Spleen (tissue), 11 donors: ENCODE results near the gene ARIH2. TPM values are rescaled to one million over a fixed set of nuclear protein-coding genes. Genes with fewer than 3 reads are reported as not detected.

Source experiments
- DNase-seq: peaks from one replicate; pipeline ENCODE4 v3.0.0-alpha.2; 2020
- H3K27ac ChIP-seq, 8 donors: fragments of 200-600 bp; sonication (generic) in 7 of 8; 1 replicate in 4 of 8; 2 replicates in 4 of 8; pipeline versions ENCODE4 v1.5.0 to v1.8.0; 2016 to 2021; ENCODE audit warnings: inconsistent platforms in 4 of 8, mild to moderate bottlenecking in 4 of 8, moderate library complexity in 1 of 8
- H3K27me3 ChIP-seq, 7 donors: fragments of 200-600 bp; sonication (generic) in 6 of 7; replicated peaks in 1 of 7; 1 replicate in 4 of 7; 2 replicates in 3 of 7; pipeline versions ENCODE4 v1.5.0 to v1.8.0; 2016 to 2021; ENCODE audit warnings: inconsistent platforms in 3 of 7, mild to moderate bottlenecking in 1 of 7
- H3K36me3 ChIP-seq, 6 donors: fragments of 200-600 bp; sonication (generic) in 5 of 6; 1 replicate in 4 of 6; 2 replicates in 2 of 6; pipeline versions ENCODE4 v1.5.0 to v1.8.0; 2016 to 2021; ENCODE audit warnings: inconsistent platforms in 2 of 6
- H3K4me1 ChIP-seq, 6 donors: fragments of 200-600 bp; sonication (generic) in 5 of 6; 1 replicate in 3 of 6; 2 replicates in 3 of 6; pipeline versions ENCODE4 v1.5.0 to v1.8.0; 2016 to 2021; ENCODE audit warnings: inconsistent platforms in 3 of 6
- H3K4me3 ChIP-seq, 8 donors: fragments of 200-600 bp; sonication (generic) in 7 of 8; 1 replicate in 4 of 8; 2 replicates in 4 of 8; pipeline versions ENCODE4 v1.5.0 to v1.8.0; 2016 to 2021; ENCODE audit warnings: inconsistent platforms in 4 of 8, mild to moderate bottlenecking in 4 of 8, moderate library complexity in 2 of 8
- H3K9me3 ChIP-seq, 8 donors: fragments of 200-600 bp; sonication (generic) in 7 of 8; 1 replicate in 4 of 8; 2 replicates in 4 of 8; pipeline versions ENCODE4 v1.5.0 to v1.8.0; 2016 to 2021; ENCODE audit warnings: inconsistent platforms in 4 of 8
- POLR2A ChIP-seq, 3 donors: fragments of 450-650 bp; IDR thresholded peaks; one replicate each; pipeline ENCODE4 v1.5.1; 2017; ENCODE audit warnings: antibody characterized with exemption in 3 of 3, mild to moderate bottlenecking in 1 of 3
- POLR2AphosphoS5 ChIP-seq, 3 donors: sonication (generic); formaldehyde crosslinking; IDR thresholded peaks; one replicate each; pipeline ENCODE4 v1.5.1; 2017; ENCODE audit warnings: antibody characterized with exemption in 3 of 3
- WGBS, 5 donors: extraction: QIAGEN DNeasy Blood & Tissue Kit in 3 of 5; methylation state at CpG; one replicate each; pipeline versions ENCODE4 v1.1.5 to v1.1.7; 2013 to 2018; 5-methylcytosine and 5-hydroxymethylcytosine counted together
- intact Hi-C: fragments of 100-400 bp; cut with DNase I; formaldehyde crosslinking; loops from one replicate; pipeline ENCODE4 v1.15.0; 2023; ENCODE audit warnings: low total_unique reads
- polyA plus RNA-seq, 3 donors: library from polyadenylated mRNA; stranded (reverse); fragments of 200-250 nt; gene quantifications; one replicate each; pipeline ENCODE4 v1.2.1, GENCODE V29; 2013
- total RNA-seq, 7 donors: library from RNA; depleted of rRNA in 3 of 7; stranded (reverse); fragments of >200 nt in 3 of 7; fragmentation: NEBNext Ultra II Directional in 4 of 7; extraction: Animal tissue kit (Norgen Biotek cat#: 25700) in 4 of 7; gene quantifications; one replicate each; pipeline versions ENCODE4 v1.1.0 to v1.2.1, GENCODE V29; 2016 to 2021
- TF ChIP-seq, protein P1 (sequence below), 11 experiments: fragments of 200-600 bp in 7 of 11; fragments of 450-650 bp in 4 of 11; sonication (generic) in 4 of 11; IDR thresholded peaks in 8 of 11; conservative IDR thresholded peaks in 3 of 11; 1 replicate in 7 of 11; 2 replicates in 4 of 11; pipeline versions ENCODE4 v1.4.0 to v1.8.0; 2016 to 2021; ENCODE audit warnings: antibody characterized with exemption in 11 of 11, inconsistent platforms in 4 of 11, mild to moderate bottlenecking in 1 of 11
- donor health status: healthy with polysubstance abuse.
- donor health status: DM: no; HTN: no; CAD: no; lungs with moderate emphysema.
- donor health status: DM: no; HTN: no; CAD: no.
- donor health status: Bipolar disorder and iron deficiency.
- donor health status: healthy.
- donor health status: DM: no; HTN: no; CAD: no.
- donor health status: DM: yes; HTN: yes; CAD: no.

The ARIH2 gene
- total and polyA plus RNA-seq, 10 donors, result 25.2 to 112 (median 94.5) TPM

DNA sequence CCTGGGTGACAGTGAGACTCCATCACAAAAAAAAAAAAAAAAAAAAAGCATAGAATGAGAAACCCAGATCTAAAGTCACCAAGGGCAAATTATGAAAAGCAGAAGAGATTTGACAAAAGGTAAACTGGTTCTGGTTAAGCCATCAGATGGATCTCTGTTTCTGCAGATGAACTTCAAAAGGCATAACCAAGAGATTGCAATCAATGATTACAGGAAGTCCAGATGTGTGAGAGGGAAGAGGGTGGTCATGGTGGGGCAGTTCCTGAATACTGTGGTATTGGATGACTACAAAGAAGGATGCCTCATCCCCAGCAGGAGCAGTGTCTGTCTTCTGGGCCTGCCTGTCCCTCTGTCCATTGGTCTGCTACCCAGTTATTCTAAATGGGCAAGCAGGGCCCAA is 75.2 kb downstream of the ARIH2 start:
- intact Hi-C loops, result no loop called here
- no peak overlapping the region for H3K4me3 ChIP-seq

DNA sequence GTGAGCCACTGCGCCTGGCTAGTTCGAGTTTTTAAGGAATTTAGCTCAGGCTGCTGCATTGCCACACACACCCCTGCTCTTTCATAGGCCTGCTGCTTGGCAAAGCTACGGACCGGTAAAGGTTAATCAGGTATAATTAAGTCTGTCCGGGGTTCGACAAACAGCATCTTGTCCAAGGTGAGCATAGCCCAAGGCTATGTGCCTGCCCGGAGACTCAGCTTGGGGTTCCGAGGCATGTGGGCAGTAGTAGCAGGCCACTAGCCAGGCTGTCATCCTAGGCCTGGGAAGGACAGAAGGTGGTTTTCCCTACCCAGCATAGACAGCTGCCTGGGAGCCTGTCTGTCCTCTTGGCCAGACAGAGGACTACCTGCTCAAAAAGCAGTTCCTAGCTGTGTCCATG is 78.0 kb downstream of the ARIH2 start:
- H3K9me3 ChIP-seq, result no peaks in the 10 kb centered on the region
- H3K36me3 ChIP-seq, result peaks cover 0 to 45% (median 3%) of the 10 kb centered on the region in 6 donors
- no peak overlapping the region for H3K27ac ChIP-seq
- no peaks in the 10 kb centered on the region for H3K27me3 ChIP-seq
- no peak for DNase-seq
- TF ChIP-seq, protein P1, sequence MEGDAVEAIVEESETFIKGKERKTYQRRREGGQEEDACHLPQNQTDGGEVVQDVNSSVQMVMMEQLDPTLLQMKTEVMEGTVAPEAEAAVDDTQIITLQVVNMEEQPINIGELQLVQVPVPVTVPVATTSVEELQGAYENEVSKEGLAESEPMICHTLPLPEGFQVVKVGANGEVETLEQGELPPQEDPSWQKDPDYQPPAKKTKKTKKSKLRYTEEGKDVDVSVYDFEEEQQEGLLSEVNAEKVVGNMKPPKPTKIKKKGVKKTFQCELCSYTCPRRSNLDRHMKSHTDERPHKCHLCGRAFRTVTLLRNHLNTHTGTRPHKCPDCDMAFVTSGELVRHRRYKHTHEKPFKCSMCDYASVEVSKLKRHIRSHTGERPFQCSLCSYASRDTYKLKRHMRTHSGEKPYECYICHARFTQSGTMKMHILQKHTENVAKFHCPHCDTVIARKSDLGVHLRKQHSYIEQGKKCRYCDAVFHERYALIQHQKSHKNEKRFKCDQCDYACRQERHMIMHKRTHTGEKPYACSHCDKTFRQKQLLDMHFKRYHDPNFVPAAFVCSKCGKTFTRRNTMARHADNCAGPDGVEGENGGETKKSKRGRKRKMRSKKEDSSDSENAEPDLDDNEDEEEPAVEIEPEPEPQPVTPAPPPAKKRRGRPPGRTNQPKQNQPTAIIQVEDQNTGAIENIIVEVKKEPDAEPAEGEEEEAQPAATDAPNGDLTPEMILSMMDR (IDR thresholded peaks at IDR 0.05 in 8 of 11, conservative IDR thresholded peaks at IDR 0.05 in 3 of 11), result no peak
- TF ChIP-seq POLR2A (IDR thresholded peaks at IDR 0.05), result no peak
- no peak for TF ChIP-seq POLR2AphosphoS5 (IDR thresholded peaks at IDR 0.05)
- intact Hi-C loops, result no loop called here
- H3K4me1 ChIP-seq, result peaks cover under 1 to 17% (median 6%) of the 10 kb centered on the region in 6 donors
- 63 to 98% (median 95%) methylated on average over 2 to 8 of the region's 8 CpGs for WGBS, 5 donors
- no peak overlapping the region for H3K4me3 ChIP-seq

More for the DNA sequence above, 75.2 kb downstream of the ARIH2 start:
- Histone ChIP-seq H3K27ac (no peak overlapping the region), H3K4me1 (peaks cover 13 to 41% (median 26%) of the 10 kb centered on the region in 6 donors), H3K27me3 (no peaks in the 10 kb centered on the region), H3K36me3 (peaks cover 0 to 41% (median 3%) of the 10 kb centered on the region in 6 donors), H3K9me3 (no peaks in the 10 kb centered on the region)
- TF ChIP-seq POLR2A (IDR thresholded peaks at IDR 0.05), result no peak
- no peak for TF ChIP-seq POLR2AphosphoS5 (IDR thresholded peaks at IDR 0.05)
- TF ChIP-seq, protein P1 (IDR thresholded peaks at IDR 0.05 in 8 of 11, conservative IDR thresholded peaks at IDR 0.05 in 3 of 11), result no peak
- peak; percentile 1 for DNase-seq

DNA sequence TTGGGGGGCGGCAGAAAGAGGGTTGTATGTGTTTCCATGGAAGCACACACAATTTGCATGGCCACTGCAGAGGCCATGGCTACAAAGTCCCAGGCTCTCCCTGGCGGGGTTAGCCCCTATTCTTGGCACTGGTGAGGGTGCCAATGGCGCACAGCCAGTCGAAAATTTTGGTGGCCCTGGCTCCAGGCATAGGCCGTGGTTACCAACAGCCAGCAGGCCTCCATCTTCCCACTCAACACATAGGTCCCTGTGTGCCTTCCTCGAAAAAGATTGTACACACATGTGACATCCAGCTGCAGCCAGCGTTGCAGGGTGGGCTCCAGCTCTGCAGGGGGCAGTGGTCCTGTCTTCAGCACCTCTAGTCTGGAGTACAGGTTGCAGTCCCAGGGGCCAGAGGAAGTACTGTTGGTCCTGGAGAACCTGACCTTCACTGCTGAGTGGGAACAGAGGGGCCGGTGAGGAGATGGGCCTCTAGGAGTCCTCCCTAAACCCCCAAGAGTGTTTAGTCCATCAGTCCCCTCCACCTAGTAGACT is 78.5 kb downstream of the ARIH2 start:
- Histone ChIP-seq H3K27ac (no peak overlapping the region), H3K4me1 (peaks cover 0 to 12% (median under 1%) of the 10 kb centered on the region in 6 donors), H3K4me3 (no peak overlapping the region), H3K27me3 (no peaks in the 10 kb centered on the region), H3K9me3 (no peaks in the 10 kb centered on the region), H3K36me3 (peaks cover 0 to 50% (median 3%) of the 10 kb centered on the region in 6 donors)
- TF ChIP-seq POLR2A (IDR thresholded peaks at IDR 0.05) (no peak), POLR2AphosphoS5 (IDR thresholded peaks at IDR 0.05) (no peak)
- TF ChIP-seq, protein P1 (IDR thresholded peaks at IDR 0.05 in 8 of 11, conservative IDR thresholded peaks at IDR 0.05 in 3 of 11), result no peak
- 80 to 93% (median 90%) methylated on average over 8 of the region's 8 CpGs for WGBS, 5 donors
- intact Hi-C loops, result no loop called here
- no peak for DNase-seq

DNA sequence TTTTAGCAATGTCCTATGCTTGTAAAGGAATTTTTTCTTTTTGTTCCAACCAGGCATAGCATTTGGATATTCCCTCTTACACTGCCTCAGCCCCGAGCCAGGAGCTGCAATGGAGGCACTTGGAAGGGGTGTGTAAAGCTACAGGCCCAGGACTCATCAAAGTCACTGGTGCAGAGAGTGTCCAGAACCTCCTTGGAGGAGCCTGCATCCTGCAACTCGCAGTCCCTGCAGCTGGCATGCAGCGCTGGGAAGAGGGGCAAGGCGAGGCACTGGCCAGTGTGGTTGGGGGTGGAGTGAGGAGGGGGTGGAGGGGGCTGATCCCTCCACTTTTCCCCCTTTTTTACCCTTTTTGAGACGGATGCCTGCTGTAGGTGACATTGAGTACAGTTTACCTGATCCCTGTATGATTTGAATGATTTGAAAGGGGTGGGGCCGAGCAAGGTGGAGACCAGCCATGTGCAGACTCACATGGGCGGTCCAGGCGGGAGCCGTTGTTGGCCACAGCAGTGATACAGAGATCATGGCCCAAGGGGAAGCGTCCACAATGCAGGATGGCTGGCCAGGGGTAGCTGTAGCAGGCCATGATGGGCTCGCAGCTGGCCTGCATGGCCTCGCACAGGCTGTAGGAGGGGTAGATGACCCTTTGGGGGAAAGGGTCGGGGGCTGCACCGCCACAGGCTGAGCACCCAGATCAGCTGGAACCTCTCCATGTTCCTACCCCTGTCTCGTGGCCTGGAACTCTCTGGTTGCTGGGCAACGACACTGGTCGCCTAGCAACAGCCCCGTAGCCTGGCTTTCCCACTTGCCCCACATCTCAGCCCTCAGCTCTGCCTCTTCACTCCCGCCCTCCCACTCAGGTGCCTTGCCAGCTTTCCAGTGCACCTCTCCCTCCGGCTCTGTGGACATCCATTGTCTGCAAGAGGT is 79.3 kb downstream of the ARIH2 start:
- intact Hi-C loops, result no loop called here
- no peak overlapping the region for H3K4me3 ChIP-seq
- no peaks in the 10 kb centered on the region for H3K9me3 ChIP-seq
- peak in 1 of 3 donors; percentile 11 for TF ChIP-seq POLR2AphosphoS5 (IDR thresholded peaks at IDR 0.05)
- no peak for TF ChIP-seq POLR2A (IDR thresholded peaks at IDR 0.05)
- WGBS, 5 donors, result 84 to 92% (median 87%) methylated on average over 18 to 20 of the region's 20 CpGs
- DNase-seq, result no peak
- peaks cover 0 to 52% (median 3%) of the 10 kb centered on the region in 6 donors for H3K36me3 ChIP-seq
- H3K4me1 ChIP-seq, result peaks cover 0 to 5% (median 0%) of the 10 kb centered on the region in 6 donors
- H3K27ac ChIP-seq, result no peak overlapping the region
- no peaks in the 10 kb centered on the region for H3K27me3 ChIP-seq
